ENCODE measurements around the gene SERPINB8.

GRCh38 chr18:63971320-63972001 is 1.6 kb downstream of the SERPINB8 start:
- TF ChIP-seq CTCF (IDR thresholded peaks at IDR 0.05) = no peak
- TF ChIP-seq EZH2 (IDR thresholded peaks at IDR 0.05) = no peak
